HL-60/S4 (cell line): ENCODE measurements around the gene SHTN1.

Experiments used
- in situ Hi-C: fragments of 300-500 bp; cut with MboI; formaldehyde crosslinking; loops from 2 replicates; pipeline ENCODE4 v1.14.3; 2022; ENCODE audit warnings: low sequenced_read_pairs

SHTN1 gene

GRCh38 chr10:116836083-116836482 lies 168.9 kb downstream of the SHTN1 start:
- in situ Hi-C loops: no loop called here

- in situ Hi-C loops: no loop called here
These were observed 169.3 kb downstream of the SHTN1 start for GRCh38 chr10:116835658-116836057.

GRCh38 chr10:116833986-116834985 lies 170.7 kb downstream of the SHTN1 start:
- in situ Hi-C loops: no loop called here

GRCh38 chr10:116831790-116832189 lies 173.2 kb downstream of the SHTN1 start:
- in situ Hi-C loops: no loop called here
